HepG2 (cell line): Measurements from ENCODE around the gene ASXL1. TPM values are rescaled to one million over a fixed set of nuclear protein-coding genes. Genes with fewer than 3 reads are reported as not detected.

ENCODE experiments used
- HMG20A ChIP-seq: IDR thresholded peaks from 2 replicates; pipeline ENCODE4 v1.6.1; 2016; ENCODE audit warnings: borderline replicate concordance
- JUN ChIP-seq: sonication (generic); formaldehyde crosslinking; IDR thresholded peaks from 2 replicates; pipeline ENCODE4 v1.4.0; 2020; ENCODE audit warnings: mild to moderate bottlenecking, missing genetic modification reagents
- NFAT5 ChIP-seq: sonication (generic); formaldehyde crosslinking; IDR thresholded peaks from 2 replicates; pipeline ENCODE4 v1.4.0; 2020; ENCODE audit warnings: missing genetic modification reagents
- PRDM15 ChIP-seq: sonication (generic); formaldehyde crosslinking; IDR thresholded peaks from 2 replicates; pipeline ENCODE4 v1.4.0; 2020; ENCODE audit warnings: missing genetic modification reagents
- SNAPC4 ChIP-seq: sonication (generic); formaldehyde crosslinking; IDR thresholded peaks from 2 replicates; pipeline ENCODE4 v1.4.0; 2020; ENCODE audit warnings: mild to moderate bottlenecking, missing genetic modification reagents
- STAT5B ChIP-seq: sonication (generic); formaldehyde crosslinking; IDR thresholded peaks from 2 replicates; pipeline ENCODE4 v1.4.0; 2020; ENCODE audit warnings: missing genetic modification reagents
- SUZ12 ChIP-seq: fragments of 150-350 bp; IDR thresholded peaks from 2 replicates; pipeline ENCODE4 v1.6.1; 2014; ENCODE audit warnings: low read depth, low read length
- TCF7L2 ChIP-seq: IDR thresholded peaks from 2 replicates; pipeline ENCODE4 v1.6.1; 2011; ENCODE audit warnings: mild to moderate bottlenecking, low read depth, low read length, moderate library complexity
- ZMAT3 ChIP-seq: sonication (generic); formaldehyde crosslinking; conservative IDR thresholded peaks from 2 replicates; pipeline ENCODE4 v1.7.0; 2021; ENCODE audit warnings: missing genetic modification reagents
- ZNF430 ChIP-seq: sonication (generic); formaldehyde crosslinking; IDR thresholded peaks from 2 replicates; pipeline ENCODE4 v1.9.0; 2021; ENCODE audit warnings: mild to moderate bottlenecking, missing genetic modification reagents
- ZNF432 ChIP-seq: sonication (generic); formaldehyde crosslinking; IDR thresholded peaks from 2 replicates; pipeline ENCODE4 v1.5.0; 2020; ENCODE audit warnings: missing genetic modification reagents, mild to moderate bottlenecking, borderline replicate concordance
- ZNF737 ChIP-seq: sonication (generic); formaldehyde crosslinking; IDR thresholded peaks from 2 replicates; pipeline ENCODE4 v1.5.0; 2020; ENCODE audit warnings: missing genetic modification reagents, mild to moderate bottlenecking, borderline replicate concordance
- polyA plus RNA-seq, 8 experiments: library from polyadenylated mRNA; depleted of rRNA in 3 of 8; stranded (reverse) in 7 of 8; unstranded in 1 of 8; fragments of >200 nt; fragmentation: Illumina TruSeq in 4 of 8; extraction: Trizol in 4 of 8; gene quantifications; 2 replicates each; pipeline versions ENCODE4 v1.2.1 to v1.2.3, GENCODE V29; 2011 to 2016; ENCODE audit warnings: low read depth in 4 of 8, missing spikeins in 1 of 8, mixed read lengths in 1 of 8; ENCODE audit not compliant: insufficient read depth in 1 of 8
- total RNA-seq, 5 experiments: library from RNA; depleted of rRNA; stranded (reverse); fragments of >200 nt; fragmentation: Illumina TruSeq; extraction: Trizol; gene quantifications; 2 replicates each; pipeline ENCODE4 v1.2.3, GENCODE V29; 2016; ENCODE audit warnings: low read depth in 1 of 5

ASXL1 gene
- total and polyA plus RNA-seq, 2 of the 13 experiments (the other 11 are each of a cell fraction or from before 2014, with no cell fraction given), result 62.1 to 74.8 TPM

DNA sequence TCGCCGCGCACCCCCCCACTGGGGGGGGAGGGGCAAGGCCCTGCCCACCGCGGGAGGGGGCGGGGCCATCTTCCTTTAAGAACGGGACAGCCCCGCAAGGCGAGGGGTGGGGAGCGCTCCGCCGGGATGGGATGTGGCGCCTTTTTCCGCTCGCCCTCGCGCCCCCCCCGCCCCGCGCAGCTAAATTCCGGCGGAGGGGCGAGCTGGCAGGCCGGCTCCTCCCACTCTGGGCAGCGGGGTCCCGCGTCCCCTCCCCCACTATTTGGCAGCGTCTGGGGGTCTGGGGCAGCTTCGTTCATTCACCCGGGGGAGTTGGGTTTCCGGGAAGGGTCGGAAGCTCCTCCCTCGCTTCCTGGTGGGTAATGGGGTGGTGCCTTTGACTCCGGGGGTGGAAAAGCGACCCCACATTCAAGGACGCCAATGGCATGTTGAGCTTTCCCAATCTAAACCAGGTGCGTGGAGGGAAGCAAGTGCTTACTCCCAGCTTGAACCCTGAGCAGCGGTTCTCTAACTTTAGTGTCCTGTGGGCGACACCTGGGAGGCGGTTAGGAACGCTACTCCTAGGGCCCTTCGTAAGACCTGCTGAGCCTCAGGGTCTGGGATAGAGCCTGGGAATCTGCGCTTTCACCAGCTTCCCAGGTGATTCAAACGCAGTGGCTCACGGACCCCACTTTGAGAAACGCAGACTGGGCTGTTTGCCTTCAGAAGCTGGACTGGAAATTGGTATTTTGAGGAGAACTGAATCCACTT lies 927 bp downstream of the ASXL1 start (continued):
- TF ChIP-seq PRDM15 (no peak), ZNF432 (CRISPR knock-in tag) (no peak), JUN (CRISPR knock-in tag) (no peak; the same call in 1 of the 2 replicates), SUZ12 (no peak), STAT5B (CRISPR knock-in tag) (0 out of 2 replicates have a peak, but pooled peaks have one; percentile 49), ZMAT3 (CRISPR knock-in tag) (0 out of 2 replicates have a peak, but pooled peaks have one; percentile 28), TCF7L2 (no peak), HMG20A (CRISPR knock-in tag) (no peak), SNAPC4 (CRISPR knock-in tag) (peak; percentile 64; the same call in 1 of the 2 replicates), ZNF737 (peak; percentile 82; the same call in 1 of the 2 replicates), NFAT5 (CRISPR knock-in tag) (no peak; the same call in 1 of the 2 replicates), ZNF430 (peak; percentile 89; the same call in 1 of the 2 replicates)
